ENCODE measurements around the gene RCN2.

Gene RCN2

DNA sequence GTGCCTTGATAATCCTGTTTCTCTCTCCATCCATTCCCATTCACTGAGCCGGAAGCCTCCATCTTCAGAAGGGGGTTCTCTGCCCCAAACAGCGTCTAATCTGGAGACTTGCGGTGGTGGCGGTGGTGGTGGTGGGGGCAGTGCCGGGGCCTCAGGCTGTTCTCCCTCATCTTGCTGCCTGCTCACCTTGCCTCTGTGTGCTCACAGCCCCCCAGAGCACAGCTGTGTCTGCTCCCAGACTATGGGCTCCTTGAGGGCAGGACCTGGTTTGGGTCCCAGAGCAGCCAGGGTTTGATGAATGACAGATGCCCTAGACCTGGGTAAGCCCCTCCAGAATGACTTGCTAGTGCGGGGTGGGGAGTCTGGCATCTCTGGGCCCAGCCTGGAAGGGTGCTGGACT, 62.9 kb downstream of the RCN2 start:
- DNase-seq (ENCODE audit: low read depth), result no peak

DNA sequence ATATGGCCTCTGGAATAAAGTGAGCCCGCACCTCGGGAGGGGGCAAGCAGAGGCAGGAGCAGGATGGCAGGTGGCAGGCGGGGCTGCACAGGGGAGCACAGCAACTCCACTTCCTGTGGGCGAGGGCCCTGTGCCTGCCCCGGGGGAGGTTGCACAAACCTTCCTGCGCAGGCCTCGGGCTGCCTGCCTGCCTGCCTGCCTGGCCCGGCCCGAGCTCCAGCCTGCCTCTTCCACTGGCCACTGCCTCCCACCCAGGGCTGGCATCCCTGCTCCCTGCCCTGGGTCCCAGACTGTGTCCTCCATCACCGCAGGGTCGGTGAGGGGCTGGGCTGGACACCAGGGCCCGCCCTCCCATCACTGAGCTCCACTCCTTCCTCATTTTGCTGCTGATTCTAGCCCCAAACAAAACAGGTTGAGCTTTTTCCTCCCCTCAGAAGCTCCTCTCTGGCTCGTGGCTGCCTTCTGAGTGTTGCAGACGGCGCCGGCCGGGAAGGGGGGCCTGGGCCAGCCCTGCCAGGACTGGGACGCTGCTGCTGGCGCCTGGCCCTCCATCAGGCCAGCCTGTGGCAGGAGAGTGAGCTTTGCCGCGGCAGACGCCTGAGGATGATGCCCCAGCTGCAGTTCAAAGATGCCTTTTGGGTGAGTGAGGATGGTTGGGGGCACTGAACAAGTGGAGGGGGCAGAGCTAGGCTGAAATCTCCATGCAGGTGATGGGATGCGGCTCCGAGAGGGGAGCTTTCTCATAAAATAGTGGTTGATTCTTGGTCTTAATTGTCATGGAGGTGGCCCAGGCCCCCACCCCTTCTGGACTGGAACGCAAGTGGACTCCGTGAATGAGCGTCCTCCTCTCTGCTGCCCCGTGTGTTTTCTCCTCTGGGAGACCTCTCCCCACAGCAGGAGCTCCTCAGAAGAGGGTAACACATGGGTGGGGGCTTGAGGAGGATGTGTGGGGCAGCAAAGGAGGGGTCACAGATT, 63.7 kb downstream of the RCN2 start, which contains the start of gene PSTPIP1:
Gene PSTPIP1, plus strand, starts transcription at position 156 of the 975 bp plus-strand sequence. Its CDS starts 448 bp downstream, at position 604.
- DNase-seq (ENCODE audit: low read depth), result no peak

DNA sequence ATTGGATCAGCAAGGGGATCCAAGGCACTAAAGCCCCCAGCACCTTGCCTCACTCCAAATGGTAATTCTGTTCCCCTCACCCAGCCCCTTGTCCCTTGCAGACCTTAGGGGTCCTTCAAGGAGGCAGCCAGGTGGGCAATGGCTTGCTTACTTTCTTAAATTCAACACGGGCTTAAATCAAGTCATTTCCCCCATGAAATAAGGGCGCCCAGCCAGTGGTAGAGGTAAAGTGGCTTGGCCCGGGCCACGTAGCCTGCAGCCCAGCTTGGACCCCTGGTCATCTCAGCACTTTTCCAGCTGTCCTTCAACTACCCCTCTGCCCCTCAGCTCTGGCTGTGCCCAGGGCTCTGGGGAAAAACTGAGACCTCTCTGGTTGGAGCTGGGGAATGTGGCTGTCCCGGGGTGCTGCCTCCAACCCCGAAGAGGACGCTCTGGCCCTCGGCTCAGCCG, 64.6 kb downstream of the RCN2 start:
- no peak for DNase-seq (ENCODE audit: low read depth)

DNA sequence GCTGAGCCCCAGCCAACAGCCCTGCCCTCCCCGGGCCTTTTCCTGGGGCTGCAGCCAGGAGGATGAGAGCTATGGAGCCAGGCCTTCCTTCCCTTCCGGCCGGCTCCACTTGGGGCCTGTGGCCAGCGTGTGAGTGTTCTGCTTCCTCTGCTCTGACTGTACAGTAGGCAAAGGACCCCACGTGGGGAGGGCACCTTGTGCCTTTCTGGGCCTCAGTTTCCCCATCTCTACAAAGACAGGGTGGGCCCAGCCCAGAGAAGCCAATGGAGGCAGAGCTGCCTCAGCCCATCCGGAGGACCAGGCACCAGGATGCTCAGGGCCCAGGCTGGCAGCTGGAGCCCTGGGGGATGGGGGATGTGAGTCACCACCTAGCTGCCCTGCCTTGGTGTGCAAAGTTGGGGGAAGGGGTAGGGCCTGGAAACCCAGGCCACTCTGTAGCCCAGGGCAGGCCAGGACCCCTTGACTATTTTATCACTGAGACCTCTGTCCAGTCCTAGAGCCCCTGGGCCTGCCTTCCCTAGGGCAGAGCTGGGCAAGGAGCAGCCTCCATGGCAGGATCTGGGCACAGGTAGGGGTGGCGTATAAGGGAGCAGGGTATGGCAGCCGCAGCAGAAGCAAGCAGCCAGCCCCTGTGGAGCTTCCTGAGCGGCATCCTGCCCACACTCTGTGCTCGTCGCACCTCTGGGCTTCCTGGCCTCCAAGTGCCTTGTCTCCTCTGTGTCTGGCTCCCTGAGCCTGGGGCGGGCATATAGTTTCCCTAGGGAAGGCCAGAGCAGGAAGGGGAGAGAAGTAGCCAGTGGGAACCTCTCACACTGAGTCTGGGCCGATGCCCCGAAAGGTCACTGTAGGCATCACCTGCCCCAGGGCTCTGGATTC, 65.2 kb downstream of the RCN2 start:
- no peak for DNase-seq (ENCODE audit: low read depth)

DNA sequence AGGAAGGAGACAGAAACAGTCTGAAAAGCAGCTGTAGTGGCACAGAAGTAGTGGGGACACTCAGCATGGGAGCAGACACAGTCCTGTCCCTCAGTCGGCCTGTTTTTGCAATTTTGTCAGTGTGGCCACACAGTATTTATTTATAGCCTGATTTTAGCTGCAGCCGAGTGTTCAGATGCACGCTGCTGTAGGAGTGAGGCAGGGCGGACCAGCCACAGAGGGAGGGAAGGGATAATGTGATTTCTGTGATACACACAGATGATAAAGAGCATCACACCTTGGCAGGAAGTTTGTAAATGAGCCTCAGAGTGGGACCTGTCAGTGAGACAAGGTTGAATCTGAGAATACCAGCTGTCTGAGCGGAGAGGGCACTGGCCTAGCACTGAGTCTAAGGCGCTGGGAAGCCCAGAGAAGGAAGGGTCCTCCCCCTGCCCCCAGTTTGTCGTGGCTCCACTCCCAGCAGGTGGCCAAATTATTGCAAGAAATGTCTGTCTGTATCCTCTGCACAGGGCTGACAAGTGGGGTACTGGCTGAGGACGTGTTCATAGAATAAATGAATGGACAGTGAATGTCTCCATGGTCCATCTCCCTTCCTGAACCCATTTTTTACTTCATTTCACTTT, 67.2 kb downstream of the RCN2 start:
- no peak for DNase-seq (ENCODE audit: low read depth)

DNA sequence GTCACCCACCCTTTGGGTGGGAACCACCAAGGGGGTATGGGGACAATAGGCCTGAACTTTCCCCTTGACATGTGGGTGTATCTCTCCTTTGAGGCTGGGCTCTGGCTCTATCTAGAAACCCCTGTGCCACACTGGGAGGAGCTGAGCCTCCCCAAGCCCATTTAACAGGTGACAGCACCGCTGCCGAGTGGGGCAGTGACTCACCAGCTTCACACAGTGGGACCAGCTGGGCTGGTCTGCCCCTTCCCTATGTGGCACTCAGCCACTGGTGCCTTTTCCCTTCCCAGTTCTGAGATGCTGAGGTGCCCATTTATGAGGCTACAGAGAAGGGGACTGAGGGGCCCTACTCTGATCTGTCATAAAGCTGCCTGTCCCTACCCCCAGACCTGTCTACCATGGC, 68.4 kb downstream of the RCN2 start:
- DNase-seq (ENCODE audit: low read depth), result no peak

DNA sequence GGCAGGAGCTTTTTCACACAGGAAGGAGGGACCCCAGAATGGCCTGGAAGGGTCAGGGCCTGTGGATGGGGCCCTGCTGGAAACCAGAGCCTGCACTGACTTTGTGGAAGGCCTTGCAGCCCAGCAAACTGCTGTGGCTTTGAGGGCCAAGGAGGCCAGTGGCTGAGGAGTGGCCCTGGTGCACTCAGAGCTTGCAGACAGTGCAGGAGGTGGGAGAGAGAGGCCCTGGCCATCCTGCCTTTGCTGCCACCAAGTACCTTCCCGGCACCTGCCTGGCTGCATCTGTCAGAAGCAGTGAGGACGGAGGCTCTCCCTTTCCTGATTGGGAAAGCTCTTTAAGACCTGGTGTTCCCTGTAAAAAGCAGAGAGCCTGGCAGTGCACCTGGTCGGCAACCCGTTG, 69.8 kb downstream of the RCN2 start:
- no peak for DNase-seq (ENCODE audit: low read depth)

DNA sequence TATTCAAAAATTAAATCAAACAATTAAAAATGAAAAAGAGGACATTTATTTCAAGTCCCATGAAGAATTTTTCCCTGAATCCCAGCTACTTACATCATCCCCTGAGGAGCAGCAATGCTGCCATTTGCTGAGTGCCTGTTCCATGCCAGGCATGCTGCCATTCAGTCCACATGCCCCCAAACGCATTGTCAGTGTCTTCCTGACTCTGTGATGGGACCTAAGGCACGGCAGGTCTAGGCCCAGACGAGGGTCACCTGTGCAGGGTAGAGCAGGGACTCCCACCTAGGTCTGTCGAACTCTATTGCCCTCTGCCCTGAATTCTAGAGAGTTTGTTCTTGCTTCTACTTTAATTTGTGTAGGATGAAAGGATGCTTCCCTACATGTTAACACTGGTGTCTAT, 70.4 kb downstream of the RCN2 start:
- DNase-seq (ENCODE audit: low read depth), result no peak

DNA sequence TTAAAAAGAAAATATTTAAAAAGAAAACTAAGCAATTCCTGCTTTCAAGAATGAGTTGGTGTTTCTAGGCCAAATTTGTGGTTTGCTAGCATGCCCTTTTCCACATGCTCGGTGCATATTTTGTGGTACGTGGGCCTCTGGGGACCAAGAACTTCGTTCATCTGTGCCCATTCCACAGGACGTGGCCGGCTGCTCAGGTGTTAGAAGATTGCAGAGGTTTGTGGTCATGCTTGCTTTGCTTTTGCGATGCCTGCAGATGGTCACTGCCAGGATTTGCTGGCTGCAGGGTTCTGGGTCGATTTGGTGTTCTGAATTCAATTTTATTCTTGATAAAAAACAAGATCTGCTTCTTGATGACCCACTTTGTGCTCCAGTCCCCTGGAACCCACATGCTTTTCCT, 70.9 kb downstream of the RCN2 start:
- DNase-seq (ENCODE audit: low read depth), result no peak

DNA sequence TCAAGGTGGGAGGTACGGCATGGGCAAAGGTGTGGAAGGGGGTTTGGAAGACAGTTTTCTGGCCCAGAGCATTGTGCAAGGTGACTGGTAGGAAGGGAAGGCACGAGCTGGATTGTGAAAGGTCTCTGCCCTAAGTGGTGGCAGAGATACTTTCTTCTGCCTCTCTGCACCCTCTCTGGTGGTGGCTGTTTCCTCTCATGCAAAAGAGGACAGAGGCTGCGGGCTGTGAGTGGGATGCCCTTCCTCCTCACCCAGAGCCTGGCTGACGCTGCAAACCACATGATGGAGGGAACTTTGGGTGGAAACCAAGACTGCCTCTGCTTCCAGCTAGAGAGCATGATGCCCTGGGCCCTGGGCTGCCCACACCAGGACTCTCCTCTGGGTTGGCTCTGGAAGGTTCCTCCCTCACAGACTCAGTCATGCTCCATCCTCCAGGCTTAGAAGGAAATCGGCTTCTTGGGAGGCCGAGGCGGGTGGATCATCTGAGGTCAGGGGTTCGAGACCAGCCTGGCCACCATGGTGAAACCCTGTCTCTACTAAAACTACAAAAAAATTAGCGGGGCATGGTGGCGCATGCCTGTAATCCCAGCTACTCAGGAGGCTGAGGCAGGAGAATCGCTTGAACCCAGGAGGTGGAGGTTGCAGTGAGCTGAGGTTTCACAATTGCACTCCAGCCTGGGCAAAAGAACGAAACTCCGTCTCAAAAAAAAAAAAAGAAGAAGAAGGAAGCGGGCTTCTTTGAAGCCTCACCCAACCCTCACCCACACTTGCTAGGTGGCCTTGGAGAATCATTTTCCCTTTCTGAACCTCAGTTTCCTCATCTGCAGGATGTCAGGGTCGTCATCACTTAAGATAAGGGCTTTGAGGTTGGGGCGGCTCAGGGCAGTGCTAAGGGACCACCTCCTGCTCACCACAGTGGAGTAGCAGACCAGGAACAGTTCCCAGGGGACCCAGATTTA, 71.7 kb downstream of the RCN2 start:
- DNase-seq (ENCODE audit: low read depth), result no peak

Measured in GM04504 (cell line).